Measurements from ENCODE around the gene KCNE4. TPM values are rescaled to one million over a fixed set of nuclear protein-coding genes. Genes with fewer than 3 reads are reported as not detected.

Gene KCNE4
- total and polyA plus RNA-seq, 2 experiments from 2014 or later, result not detected

DNA sequence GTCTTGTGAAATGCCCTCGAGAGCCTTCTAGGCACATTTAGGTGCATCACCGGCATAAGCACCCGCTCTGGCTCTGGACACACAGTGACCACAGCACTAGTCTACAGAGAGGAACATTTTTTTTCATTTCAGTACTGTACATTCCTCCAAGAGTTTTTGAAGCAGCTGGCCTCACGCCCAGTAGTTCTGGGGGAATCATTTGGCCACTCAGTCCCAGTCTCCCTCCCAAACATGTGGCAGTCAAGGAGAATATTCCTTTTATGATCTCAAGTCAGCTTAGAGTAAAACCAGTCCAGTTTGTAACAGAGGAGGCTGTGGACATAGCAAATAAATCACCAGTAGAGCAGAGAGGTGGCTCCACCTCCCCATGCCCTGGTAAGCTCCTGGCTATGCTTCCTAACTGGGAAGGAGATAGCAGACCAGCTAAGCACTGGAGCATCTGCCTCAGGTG is 48.1 kb downstream of the KCNE4 start (continued):
- no peak for TF ChIP-seq EZH2 (IDR thresholded peaks at IDR 0.05; ENCODE audit: low read depth, unreplicated experiment)
- no peak for TF ChIP-seq JUNB (IDR thresholded peaks at IDR 0.05; ENCODE audit: unreplicated experiment)
- TF ChIP-seq ZNF114 (CRISPR knock-in tag; IDR thresholded peaks at IDR 0.05), result no peak
- no peak for TF ChIP-seq ZNF331 (CRISPR knock-in tag; IDR thresholded peaks at IDR 0.05; ENCODE audit: low read depth)
- TF ChIP-seq EZH2phosphoT487 (IDR thresholded peaks at IDR 0.05; ENCODE audit: unreplicated experiment), result no peak

DNA sequence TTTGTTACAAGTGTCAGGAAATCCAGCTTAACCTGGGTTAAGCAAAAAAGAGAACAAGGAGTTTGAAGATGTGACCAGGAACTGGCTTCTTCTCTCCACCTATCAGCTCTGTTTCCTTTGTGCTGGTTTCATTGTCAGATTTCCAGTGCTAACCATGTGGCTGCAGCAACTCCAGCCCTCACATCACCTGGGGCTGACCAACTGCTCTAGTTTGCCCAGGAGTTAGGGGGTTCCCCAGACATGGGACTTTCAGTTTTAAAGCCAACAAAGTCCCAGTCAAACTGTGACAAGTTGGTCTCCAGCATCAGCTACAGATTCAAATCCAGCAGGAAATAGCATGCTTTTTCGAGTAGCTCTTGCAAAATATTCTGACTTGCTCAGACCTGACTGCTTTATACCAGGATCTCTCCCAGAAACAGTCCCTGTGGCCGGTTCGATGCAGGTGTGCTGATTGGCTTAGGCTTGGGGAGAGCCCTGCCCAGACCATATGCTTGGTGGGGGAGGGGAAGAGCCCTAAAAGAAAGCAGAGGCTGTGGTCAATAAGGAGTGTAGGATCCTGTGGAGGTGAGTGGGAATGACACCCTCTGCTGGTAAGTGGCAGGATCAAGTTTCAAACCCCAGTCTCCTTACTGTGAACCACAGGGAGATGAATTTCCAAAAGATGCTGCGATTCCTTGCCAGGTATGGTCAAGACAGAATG is 49.5 kb downstream of the KCNE4 start:
- H3K36me3 ChIP-seq (ENCODE audit: insufficient read depth), result no peaks in the 10 kb centered on the region
- Mint-ChIP-seq H3K27ac (no peak overlapping the region), H3K9me3 (no peaks in the 10 kb centered on the region; the same call in 2 of the 3 replicates), H3K4me1 (peaks cover 6% of the 10 kb centered on the region), H3K36me3 (ENCODE audit: low read depth) (no peaks in the 10 kb centered on the region), H3K4me3 (no peak overlapping the region), H3K27me3 (ENCODE audit: insufficient read depth, low read depth, poor library complexity) (peaks cover 3% of the 10 kb centered on the region)
- peak overlapping the region; percentile 11; the same call in 1 of the 2 replicates for H3K4me2 ChIP-seq
- H3K4me3 ChIP-seq, result no peak overlapping the region
- no peaks in the 10 kb centered on the region for H3F3A ChIP-seq (replicated peaks; ENCODE audit: low read depth)
- H3K27ac ChIP-seq (ENCODE audit: low read depth), result no peak overlapping the region
- peaks cover 2% of the 10 kb centered on the region; the same call in 1 of the 2 replicates for H3K9me2 ChIP-seq (ENCODE audit: insufficient read depth)
- peaks cover 3% of the 10 kb centered on the region; the same call in 1 of the 2 replicates for H3K4me1 ChIP-seq (ENCODE audit: insufficient read depth)
- TF ChIP-seq ZNF331 (CRISPR knock-in tag; IDR thresholded peaks at IDR 0.05; ENCODE audit: low read depth) (0 out of 2 replicates have a peak, but pooled peaks have one; percentile 10), STAT1 (IDR thresholded peaks at IDR 0.05; ENCODE audit: unreplicated experiment) (no peak), JUNB (IDR thresholded peaks at IDR 0.05; ENCODE audit: unreplicated experiment) (no peak), CREB1 (CRISPR knock-in tag; IDR thresholded peaks at IDR 0.05; ENCODE audit: low read depth) (no peak)
- TF ChIP-seq, protein P1, sequence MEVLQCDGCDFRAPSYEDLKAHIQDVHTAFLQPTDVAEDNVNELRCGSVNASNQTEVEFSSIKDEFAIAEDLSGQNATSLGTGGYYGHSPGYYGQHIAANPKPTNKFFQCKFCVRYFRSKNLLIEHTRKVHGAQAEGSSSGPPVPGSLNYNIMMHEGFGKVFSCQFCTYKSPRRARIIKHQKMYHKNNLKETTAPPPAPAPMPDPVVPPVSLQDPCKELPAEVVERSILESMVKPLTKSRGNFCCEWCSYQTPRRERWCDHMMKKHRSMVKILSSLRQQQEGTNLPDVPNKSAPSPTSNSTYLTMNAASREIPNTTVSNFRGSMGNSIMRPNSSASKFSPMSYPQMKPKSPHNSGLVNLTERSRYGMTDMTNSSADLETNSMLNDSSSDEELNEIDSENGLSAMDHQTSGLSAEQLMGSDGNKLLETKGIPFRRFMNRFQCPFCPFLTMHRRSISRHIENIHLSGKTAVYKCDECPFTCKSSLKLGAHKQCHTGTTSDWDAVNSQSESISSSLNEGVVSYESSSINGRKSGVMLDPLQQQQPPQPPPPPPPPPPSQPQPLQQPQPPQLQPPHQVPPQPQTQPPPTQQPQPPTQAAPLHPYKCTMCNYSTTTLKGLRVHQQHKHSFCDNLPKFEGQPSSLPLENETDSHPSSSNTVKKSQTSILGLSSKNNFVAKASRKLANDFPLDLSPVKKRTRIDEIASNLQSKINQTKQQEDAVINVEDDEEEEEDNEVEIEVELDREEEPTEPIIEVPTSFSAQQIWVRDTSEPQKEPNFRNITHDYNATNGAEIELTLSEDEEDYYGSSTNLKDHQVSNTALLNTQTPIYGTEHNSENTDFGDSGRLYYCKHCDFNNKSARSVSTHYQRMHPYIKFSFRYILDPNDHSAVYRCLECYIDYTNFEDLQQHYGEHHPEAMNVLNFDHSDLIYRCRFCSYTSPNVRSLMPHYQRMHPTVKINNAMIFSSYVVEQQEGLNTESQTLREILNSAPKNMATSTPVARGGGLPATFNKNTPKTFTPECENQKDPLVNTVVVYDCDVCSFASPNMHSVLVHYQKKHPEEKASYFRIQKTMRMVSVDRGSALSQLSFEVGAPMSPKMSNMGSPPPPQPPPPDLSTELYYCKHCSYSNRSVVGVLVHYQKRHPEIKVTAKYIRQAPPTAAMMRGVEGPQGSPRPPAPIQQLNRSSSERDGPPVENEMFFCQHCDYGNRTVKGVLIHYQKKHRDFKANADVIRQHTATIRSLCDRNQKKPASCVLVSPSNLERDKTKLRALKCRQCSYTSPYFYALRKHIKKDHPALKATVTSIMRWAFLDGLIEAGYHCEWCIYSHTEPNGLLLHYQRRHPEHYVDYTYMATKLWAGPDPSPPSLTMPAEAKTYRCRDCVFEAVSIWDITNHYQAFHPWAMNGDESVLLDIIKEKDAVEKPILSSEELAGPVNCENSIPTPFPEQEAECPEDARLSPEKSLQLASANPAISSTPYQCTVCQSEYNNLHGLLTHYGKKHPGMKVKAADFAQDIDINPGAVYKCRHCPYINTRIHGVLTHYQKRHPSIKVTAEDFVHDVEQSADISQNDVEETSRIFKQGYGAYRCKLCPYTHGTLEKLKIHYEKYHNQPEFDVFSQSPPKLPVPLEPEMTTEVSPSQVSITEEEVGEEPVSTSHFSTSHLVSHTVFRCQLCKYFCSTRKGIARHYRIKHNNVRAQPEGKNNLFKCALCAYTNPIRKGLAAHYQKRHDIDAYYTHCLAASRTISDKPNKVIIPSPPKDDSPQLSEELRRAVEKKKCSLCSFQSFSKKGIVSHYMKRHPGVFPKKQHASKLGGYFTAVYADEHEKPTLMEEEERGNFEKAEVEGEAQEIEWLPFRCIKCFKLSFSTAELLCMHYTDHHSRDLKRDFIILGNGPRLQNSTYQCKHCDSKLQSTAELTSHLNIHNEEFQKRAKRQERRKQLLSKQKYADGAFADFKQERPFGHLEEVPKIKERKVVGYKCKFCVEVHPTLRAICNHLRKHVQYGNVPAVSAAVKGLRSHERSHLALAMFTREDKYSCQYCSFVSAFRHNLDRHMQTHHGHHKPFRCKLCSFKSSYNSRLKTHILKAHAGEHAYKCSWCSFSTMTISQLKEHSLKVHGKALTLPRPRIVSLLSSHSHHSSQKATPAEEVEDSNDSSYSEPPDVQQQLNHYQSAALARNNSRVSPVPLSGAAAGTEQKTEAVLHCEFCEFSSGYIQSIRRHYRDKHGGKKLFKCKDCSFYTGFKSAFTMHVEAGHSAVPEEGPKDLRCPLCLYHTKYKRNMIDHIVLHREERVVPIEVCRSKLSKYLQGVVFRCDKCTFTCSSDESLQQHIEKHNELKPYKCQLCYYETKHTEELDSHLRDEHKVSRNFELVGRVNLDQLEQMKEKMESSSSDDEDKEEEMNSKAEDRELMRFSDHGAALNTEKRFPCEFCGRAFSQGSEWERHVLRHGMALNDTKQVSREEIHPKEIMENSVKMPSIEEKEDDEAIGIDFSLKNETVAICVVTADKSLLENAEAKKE (CRISPR knock-in tag; IDR thresholded peaks at IDR 0.05), result peak; percentile 55; the same call in 1 of the 2 replicates
- TF ChIP-seq, protein P2, sequence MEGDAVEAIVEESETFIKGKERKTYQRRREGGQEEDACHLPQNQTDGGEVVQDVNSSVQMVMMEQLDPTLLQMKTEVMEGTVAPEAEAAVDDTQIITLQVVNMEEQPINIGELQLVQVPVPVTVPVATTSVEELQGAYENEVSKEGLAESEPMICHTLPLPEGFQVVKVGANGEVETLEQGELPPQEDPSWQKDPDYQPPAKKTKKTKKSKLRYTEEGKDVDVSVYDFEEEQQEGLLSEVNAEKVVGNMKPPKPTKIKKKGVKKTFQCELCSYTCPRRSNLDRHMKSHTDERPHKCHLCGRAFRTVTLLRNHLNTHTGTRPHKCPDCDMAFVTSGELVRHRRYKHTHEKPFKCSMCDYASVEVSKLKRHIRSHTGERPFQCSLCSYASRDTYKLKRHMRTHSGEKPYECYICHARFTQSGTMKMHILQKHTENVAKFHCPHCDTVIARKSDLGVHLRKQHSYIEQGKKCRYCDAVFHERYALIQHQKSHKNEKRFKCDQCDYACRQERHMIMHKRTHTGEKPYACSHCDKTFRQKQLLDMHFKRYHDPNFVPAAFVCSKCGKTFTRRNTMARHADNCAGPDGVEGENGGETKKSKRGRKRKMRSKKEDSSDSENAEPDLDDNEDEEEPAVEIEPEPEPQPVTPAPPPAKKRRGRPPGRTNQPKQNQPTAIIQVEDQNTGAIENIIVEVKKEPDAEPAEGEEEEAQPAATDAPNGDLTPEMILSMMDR (conservative IDR thresholded peaks at IDR 0.05; ENCODE audit: low read depth in 2 of 2), result peak; percentile 66 to 82
- H3K27me3 ChIP-seq (ENCODE audit: insufficient read depth), result no peaks in the 10 kb centered on the region
- no peaks in the 10 kb centered on the region for H3K79me2 ChIP-seq (replicated peaks; ENCODE audit: insufficient read depth)
- ATAC-seq, result peak; percentile 100
- peak; percentile 91 for DNase-seq (ENCODE audit: low spot score)
- H4K20me1 ChIP-seq (replicated peaks; ENCODE audit: insufficient read depth), result no peaks in the 10 kb centered on the region
- H2AFZ ChIP-seq, result peak overlapping the region; percentile 72

Measured in GM23338 (cell line).